DOHH2 (cell line): ENCODE measurements around the gene ITGB8.

Experiments
- H3F3A ChIP-seq: fragments of 200-600 bp; sonication (generic), shearing (Covaris generic); 2 replicates; pipeline ENCODE4 v1.6.0; 2016; ENCODE audit warnings: antibody characterized with exemption, mild to moderate bottlenecking; ENCODE audit not compliant: control insufficient read depth, insufficient read depth
- H3K27ac ChIP-seq: fragments of 200-600 bp; sonication (generic); 2 replicates; pipeline ENCODE4 v1.5.1; 2014; ENCODE audit warnings: low read depth, mild to moderate bottlenecking, low read length, moderate library complexity
- H3K27me3 ChIP-seq: fragments of 200-600 bp; sonication (generic); 2 replicates; pipeline ENCODE4 v1.6.1; 2014; ENCODE audit warnings: mild to moderate bottlenecking, low read length, mixed read lengths; ENCODE audit not compliant: control insufficient read depth
- H3K36me3 ChIP-seq: fragments of 200-600 bp; sonication (generic); 2 replicates; pipeline ENCODE4 v1.6.1; 2014; ENCODE audit warnings: mild to moderate bottlenecking, low read length, moderate library complexity, mixed read lengths; ENCODE audit not compliant: control insufficient read depth
- H3K4me1 ChIP-seq: fragments of 200-600 bp; sonication (generic); 2 replicates; pipeline ENCODE4 v1.6.1; 2014; ENCODE audit warnings: mild to moderate bottlenecking, low read length, mixed read lengths; ENCODE audit not compliant: control insufficient read depth
- H3K4me2 ChIP-seq: fragments of 200-600 bp; sonication (generic); 2 replicates; pipeline ENCODE4 v1.6.0; 2014; ENCODE audit warnings: mild to moderate bottlenecking, low read length, moderate library complexity
- H3K4me3 ChIP-seq: fragments of 200-600 bp; sonication (generic); 2 replicates; pipeline ENCODE4 v1.5.1; 2014; ENCODE audit warnings: mild to moderate bottlenecking, low read length, mixed read lengths
- H3K79me2 ChIP-seq: fragments of 200-600 bp; sonication (generic); 2 replicates; pipeline ENCODE4 v1.6.1; 2014; ENCODE audit warnings: mild to moderate bottlenecking, low read length, mixed read lengths; ENCODE audit not compliant: control insufficient read depth
- H3K9me2 ChIP-seq: fragments of 200-600 bp; sonication (generic); replicated peaks from 2 replicates; pipeline ENCODE4 v1.6.1; 2014; ENCODE audit warnings: mild to moderate bottlenecking, low read length, mixed read lengths; ENCODE audit not compliant: control insufficient read depth
- H3K9me3 ChIP-seq: fragments of 200-600 bp; sonication (generic); 2 replicates; pipeline ENCODE4 v1.6.1; 2014; ENCODE audit warnings: antibody characterized with exemption, low read length, mixed read lengths; ENCODE audit not compliant: control insufficient read depth, insufficient read depth
- H4K20me1 ChIP-seq: fragments of 200-600 bp; sonication (generic); 2 replicates; pipeline ENCODE4 v1.6.0; 2014; ENCODE audit warnings: low read depth, mild to moderate bottlenecking, antibody characterized with exemption, low read length, moderate library complexity; ENCODE audit not compliant: control insufficient read depth, insufficient read depth
- CTCF ChIP-seq: fragments of 200-600 bp; sonication (generic); IDR thresholded peaks from one replicate; pipeline ENCODE4 v1.5.1; 2014; ENCODE audit warnings: antibody characterized with exemption, mild to moderate bottlenecking, low read depth, low read length; ENCODE audit not compliant: poor library complexity, severe bottlenecking
- EZH2phosphoT487 ChIP-seq: fragments of 200-600 bp; sonication (generic); IDR thresholded peaks from 2 replicates; pipeline ENCODE4 v1.6.1; 2017; ENCODE audit warnings: borderline replicate concordance, mild to moderate bottlenecking, antibody characterized with exemption, low read length, moderate library complexity, mixed read lengths

The ITGB8 gene

GRCh38 chr7:20431146-20431545 is 100.4 kb downstream of the ITGB8 start:
- no peaks in the 10 kb centered on the region for H3K9me3 ChIP-seq
- no peak overlapping the region for H3K27ac ChIP-seq
- TF ChIP-seq EZH2phosphoT487 = no peak
- no peak for TF ChIP-seq CTCF
- no peaks in the 10 kb centered on the region for H3K79me2 ChIP-seq
- no peaks in the 10 kb centered on the region for H3K4me1 ChIP-seq
- H4K20me1 ChIP-seq = no peaks in the 10 kb centered on the region
- H3K36me3 ChIP-seq = no peaks in the 10 kb centered on the region
- H3F3A ChIP-seq = no peaks in the 10 kb centered on the region
- H3K4me3 ChIP-seq = no peak overlapping the region
- H3K9me2 ChIP-seq = no peaks in the 10 kb centered on the region
- no peak overlapping the region for H3K4me2 ChIP-seq
- 0 out of 2 replicates have a peak, but pooled peaks cover 2% of the 10 kb centered on the region for H3K27me3 ChIP-seq

GRCh38 chr7:20432071-20432470 is 101.4 kb downstream of the ITGB8 start:
- Histone ChIP-seq H3K4me3 (no peak overlapping the region), H3K27me3 (0 out of 2 replicates have a peak, but pooled peaks cover 2% of the 10 kb centered on the region), H4K20me1 (no peaks in the 10 kb centered on the region), H3K79me2 (no peaks in the 10 kb centered on the region), H3K4me2 (no peak overlapping the region), H3K27ac (no peak overlapping the region), H3K36me3 (no peaks in the 10 kb centered on the region), H3K9me3 (no peaks in the 10 kb centered on the region), H3K9me2 (no peaks in the 10 kb centered on the region), H3F3A (no peaks in the 10 kb centered on the region), H3K4me1 (peaks cover 2% of the 10 kb centered on the region)
- no peak for TF ChIP-seq CTCF
- TF ChIP-seq EZH2phosphoT487 = no peak

GRCh38 chr7:20435305-20435704 is 104.6 kb downstream of the ITGB8 start:
- TF ChIP-seq EZH2phosphoT487 (no peak), CTCF (no peak)
- H3F3A ChIP-seq = no peaks in the 10 kb centered on the region
- peaks cover 33% of the 10 kb centered on the region for H3K4me1 ChIP-seq
- 0 out of 2 replicates have a peak, but pooled peaks cover 2% of the 10 kb centered on the region for H3K27me3 ChIP-seq
- H3K4me3 ChIP-seq = no peak overlapping the region
- H3K36me3 ChIP-seq = no peaks in the 10 kb centered on the region
- no peaks in the 10 kb centered on the region for H3K9me2 ChIP-seq
- no peaks in the 10 kb centered on the region for H3K79me2 ChIP-seq
- H4K20me1 ChIP-seq = no peaks in the 10 kb centered on the region
- no peak overlapping the region for H3K27ac ChIP-seq
- no peaks in the 10 kb centered on the region for H3K9me3 ChIP-seq
- no peak overlapping the region for H3K4me2 ChIP-seq
